Renal cortical epithelial cell (primary cell): ENCODE results near the gene FTHL17. TPM values are rescaled to one million over a fixed set of nuclear protein-coding genes. Genes with fewer than 3 reads are reported as not detected.

ENCODE experiments used
- DNase-seq: peaks from one replicate; pipeline ENCODE4 v3.0.0-alpha.2; 2011; ENCODE audit warnings: low read depth
- total RNA-seq: library from RNA; depleted of rRNA; stranded (reverse); fragments of >200 nt; gene quantifications from 2 replicates; pipeline ENCODE4 v1.2.3, GENCODE V29; 2014

FTHL17 gene
- total RNA-seq = not detected in 2 replicates

- DNase-seq = no peak
Observed at GRCh38 chrX:31071725-31072124, at the start of gene FTHL17. Gene FTHL17 (minus strand): TSS chrX:31072041. CDS start chrX:31071953, 88 bp downstream.

- DNase-seq = peak; percentile 33
Observed at GRCh38 chrX:31117266-31117665, 45.4 kb upstream of the FTHL17 start.

DNA sequence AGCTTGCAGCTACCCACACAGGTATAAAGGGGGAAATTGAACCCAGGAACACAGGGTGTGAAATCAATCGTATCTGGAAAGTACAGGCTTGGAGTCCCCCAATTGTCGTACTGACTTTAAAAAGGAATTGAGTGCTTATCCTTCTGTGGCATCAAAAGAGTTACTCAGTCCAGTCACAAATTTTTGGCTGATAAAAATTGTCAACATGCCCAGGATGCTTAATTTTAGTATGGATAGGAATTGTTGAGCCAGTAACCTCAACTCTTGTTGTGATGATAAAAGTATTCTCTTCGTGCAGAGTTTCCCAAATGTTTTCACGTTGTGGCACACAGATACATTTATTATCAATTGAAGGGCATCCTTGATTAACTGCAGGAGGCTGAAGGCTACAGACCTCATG is 43.6 kb upstream of the FTHL17 start:
- no peak for DNase-seq

DNA sequence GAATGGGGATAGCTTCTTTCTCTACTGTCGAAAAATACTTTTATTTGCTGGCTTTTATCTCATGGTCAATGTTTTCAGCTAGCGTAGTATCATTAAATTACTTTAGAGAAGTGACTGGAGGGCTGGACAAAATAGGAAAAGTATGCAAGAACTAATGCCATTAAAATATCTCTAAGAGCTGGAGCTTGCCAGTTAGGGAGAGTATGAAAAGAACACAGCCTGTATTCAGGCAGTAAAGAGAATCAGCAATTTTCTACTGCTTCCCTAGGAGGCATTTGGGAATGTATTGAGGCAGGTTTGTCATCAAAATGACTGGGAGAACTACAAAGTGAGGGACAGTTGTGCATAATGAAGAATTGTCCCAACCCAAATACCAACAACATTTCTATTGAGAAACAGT is 43.0 kb upstream of the FTHL17 start:
- DNase-seq = no peak

DNA sequence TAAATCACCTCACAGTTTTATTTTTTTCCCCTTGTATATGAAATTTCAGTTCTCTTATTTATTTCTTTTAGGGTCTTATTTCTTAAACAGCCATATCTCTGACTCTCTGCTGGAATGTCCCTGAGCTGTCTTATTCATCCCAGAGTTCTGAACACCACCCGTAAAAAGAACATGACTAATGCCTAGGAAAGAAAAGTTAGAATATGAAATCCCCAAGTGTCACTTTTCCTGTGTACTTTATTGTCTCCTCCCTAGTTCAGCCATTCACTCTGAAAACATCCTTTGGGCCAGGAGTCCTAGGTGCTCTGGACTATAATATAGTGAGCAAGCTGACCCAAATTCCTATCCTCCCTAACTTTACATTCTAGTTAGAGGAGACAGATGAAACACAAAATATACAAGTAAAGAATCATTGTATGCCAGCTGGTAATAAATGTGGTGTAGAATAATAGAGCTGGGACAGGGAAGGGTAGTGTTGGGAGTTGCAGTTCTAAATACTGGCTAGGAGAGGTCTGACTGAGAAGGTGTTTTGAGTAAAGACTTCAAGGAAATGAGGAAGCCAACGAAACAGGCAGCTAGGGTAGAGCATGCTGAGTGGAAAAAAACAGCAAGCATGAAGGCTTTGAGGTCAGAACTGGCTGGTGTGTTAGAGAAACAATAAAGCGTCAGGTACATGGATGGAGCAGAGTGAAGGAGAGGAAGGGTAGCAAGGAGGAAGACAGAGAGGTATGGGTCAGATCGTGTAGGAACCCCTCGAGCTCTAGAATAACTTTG is 40.6 kb upstream of the FTHL17 start:
- DNase-seq = no peak

- no peak for DNase-seq
Observed at GRCh38 chrX:31110657-31111056, 38.8 kb upstream of the FTHL17 start.

DNA sequence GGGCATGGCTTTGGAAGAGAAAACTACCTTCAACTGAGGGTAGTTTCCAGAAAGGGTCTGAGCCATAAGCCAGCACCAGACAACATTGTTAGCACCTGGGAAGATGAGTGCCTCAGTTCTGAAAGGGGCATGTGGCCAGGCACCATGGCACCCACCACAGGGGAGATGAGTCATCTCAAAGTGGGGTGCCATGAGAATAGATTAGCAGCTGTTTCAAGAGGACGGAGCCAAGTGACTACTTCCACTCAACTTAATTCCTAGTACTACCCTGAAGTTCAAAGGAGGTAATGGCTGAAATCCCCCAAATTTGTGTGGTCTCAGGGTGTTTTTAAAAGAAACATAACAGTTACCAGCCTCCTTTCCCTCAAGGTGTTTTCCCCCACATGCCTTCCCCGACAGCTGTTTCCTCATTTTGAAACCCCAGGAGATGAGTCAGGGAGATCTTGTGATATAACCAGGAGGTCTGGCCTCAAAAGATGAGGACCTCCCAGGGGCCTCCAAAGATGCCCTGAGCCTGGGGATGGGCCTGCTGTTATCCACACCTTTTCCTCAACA is 27.8 kb upstream of the FTHL17 start:
- no peak for DNase-seq

- DNase-seq = no peak
Observed at GRCh38 chrX:31098079-31098478, 26.2 kb upstream of the FTHL17 start.

DNA sequence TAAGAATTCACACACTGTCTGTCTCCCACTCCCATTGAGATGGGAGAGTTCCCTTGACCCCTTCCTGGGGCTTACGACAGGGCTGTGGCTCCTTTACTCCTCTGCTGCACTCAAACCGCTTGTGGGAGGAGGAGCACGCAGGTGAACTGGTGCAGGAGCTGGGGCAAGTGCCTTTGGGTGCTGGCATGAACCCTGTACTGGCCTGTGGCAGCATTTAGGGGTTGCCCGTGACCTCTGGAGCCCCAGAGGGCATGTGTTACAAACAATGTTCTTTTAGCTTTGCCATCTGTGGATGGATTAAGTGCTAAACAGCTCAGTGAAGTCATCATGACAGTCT is 21.8 kb upstream of the FTHL17 start:
- DNase-seq = no peak

- DNase-seq = no peak
Observed at GRCh38 chrX:31092970-31093638, 21.3 kb upstream of the FTHL17 start.

DNA sequence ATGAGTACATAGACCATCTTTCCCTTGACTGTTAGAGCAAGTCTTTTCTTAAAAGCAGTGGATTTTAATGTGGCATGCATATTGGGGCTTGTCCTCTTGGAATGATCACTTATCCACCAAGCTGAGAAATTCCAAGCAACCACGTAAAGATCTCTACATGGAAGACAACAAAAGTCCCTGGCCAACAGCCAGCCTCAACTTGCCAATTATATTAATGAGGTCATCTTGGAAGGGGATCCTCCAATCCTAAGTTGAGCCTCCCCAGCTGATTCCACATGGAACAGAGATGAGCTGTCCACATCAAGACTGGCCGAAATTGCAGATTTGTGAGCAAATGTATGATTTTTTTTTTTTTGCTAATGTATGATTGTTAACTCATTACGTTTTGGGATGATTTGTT is 20.6 kb upstream of the FTHL17 start:
- no peak for DNase-seq

DNA sequence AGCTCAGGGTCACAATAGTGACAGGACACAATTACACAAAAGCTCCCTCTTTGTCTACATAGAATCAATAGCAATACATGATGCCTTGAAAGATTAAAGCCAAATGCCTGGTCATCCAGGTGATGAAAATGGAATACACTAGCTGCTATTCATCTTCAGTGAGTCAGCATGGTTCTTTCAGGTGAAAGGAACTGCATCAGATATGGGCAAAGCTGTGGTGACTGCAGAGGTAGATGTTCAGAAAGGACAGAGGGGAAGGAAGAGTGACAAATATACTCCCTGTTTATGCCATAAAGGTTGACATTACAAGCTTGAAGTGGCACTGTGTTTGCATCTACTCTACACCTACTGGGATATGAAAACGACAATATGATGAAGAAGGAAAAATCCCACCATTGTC is 20.0 kb upstream of the FTHL17 start:
- DNase-seq = no peak

GRCh38 chrX:31074522-31074921 is 2.7 kb upstream of the FTHL17 start:
- DNase-seq = no peak

DNA sequence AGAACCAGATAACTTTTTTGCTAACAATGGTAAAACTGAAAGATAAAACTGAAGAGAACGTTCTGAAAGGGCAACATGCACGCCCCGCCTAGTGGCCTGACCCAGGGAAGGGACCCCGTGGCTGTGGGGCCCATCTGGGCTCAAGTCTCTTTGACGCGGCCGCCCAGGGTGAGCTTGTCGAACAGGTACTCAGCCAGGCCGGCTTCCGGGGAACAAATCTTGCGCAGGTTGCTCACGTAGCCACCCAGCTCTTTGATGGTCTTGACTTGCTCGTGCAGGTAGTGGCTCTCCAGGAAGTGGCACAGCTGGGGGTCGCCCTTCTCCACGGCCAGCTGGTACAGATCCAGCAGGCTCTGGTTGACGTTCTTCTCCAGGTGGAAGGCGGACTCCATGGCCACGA is 579 bp downstream of the FTHL17 start:
- no peak for DNase-seq

- no peak for DNase-seq
Observed at GRCh38 chrX:31070057-31070468, 1.8 kb downstream of the FTHL17 start.

DNA sequence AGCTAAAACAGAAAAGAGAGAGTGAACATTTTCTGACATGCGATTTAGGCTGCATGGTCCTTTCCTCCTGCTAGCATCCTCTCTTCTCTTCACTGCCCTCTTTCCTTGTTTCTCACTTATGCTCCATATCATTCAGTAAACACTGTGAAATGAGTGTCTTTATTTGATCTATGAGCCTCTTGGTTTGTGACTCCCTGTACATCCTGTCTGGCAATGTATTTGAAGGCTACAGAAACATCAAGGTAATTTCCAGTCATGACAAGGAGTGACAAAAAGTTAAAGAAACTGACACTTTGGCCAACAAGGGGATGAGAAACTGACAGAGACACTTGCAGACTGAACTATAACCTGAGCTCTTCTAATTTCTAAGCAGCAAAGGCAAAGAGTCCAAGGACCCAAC is 8.7 kb downstream of the FTHL17 start:
- DNase-seq = no peak

DNA sequence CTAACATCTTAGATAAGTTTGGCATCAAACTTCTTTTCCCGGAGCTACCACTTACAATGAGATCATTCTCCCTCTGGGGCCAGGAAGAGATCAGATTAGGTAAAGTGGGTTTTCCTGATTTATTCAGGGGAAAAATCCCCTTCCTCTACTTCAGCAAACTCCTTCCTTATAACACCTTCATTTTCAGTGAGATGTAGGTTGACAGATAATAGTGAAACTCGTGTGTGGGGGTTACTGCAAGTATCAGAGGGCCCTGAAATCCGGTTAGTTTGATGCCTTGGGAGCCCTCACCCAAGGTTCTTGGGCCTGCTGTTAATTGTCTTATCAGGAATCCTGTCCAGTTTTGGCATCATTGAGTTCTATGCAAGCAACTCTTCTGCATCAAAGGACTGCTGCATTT is 10.8 kb downstream of the FTHL17 start:
- no peak for DNase-seq

GRCh38 chrX:31060016-31060415 is 11.8 kb downstream of the FTHL17 start:
- no peak for DNase-seq

DNA sequence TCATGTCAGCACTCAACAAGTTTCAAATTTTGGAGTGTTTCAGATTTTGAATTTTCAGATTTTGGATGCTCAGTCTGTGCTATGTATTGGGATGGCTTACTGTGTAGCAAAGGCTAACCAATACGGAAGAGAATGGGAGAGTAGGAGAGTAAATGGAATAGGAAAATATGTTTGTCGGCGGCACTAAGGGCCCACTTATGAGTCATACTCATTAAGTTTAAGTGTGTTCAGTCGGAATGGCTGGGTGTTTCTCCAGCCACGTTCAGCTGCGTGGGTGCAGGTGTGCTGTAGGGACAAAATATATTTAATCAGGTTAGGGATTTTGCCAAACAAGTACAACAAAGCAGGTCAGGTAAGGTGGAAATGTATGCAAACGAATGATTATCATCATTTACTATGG is 13.6 kb downstream of the FTHL17 start:
- DNase-seq = no peak

GRCh38 chrX:31057691-31058090 is 14.2 kb downstream of the FTHL17 start:
- no peak for DNase-seq

DNA sequence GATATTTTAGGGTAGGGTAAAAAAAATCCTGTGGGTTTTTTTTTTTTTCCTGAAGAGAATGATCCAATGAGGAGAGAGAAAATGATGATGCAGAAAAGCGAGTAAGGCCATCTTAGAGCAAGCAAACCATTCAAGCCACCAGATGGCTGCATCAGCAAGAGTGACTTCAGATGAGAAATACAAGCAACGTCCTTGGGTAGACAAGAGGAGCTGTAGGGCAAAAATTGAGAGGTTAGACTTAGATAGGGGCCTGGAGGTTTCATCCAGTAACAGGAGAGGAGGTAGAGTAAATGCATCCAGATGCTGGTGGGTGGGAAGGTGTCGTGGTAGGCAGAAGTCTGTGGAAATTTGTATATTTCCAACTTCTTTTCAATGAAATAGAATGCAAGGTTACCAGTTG is 14.6 kb downstream of the FTHL17 start:
- no peak for DNase-seq

DNA sequence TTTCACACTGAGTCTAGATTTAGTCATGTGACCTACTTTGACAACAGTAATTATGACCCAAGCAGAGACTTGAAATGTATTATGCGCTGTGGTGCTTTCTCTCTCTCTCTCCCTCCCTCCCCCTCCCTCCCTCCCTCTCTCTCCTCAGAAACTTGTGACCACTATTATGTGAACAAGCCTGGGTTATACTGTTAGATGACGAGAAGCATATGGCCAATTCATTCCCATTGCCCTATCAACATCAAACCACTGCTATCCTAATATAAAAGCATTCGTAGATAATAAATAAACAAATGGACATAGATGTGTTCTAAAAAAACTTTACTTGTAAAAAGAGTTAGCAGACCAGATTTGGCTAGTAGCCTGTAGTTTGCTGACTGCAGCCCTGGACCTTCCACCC is 18.2 kb downstream of the FTHL17 start:
- DNase-seq = no peak

GRCh38 chrX:31039327-31039711 is 32.5 kb downstream of the FTHL17 start:
- no peak for DNase-seq
